SK-N-SH (cell line): ENCODE results near the gene BAZ1B.

Source experiments
- EP300 ChIP-seq, 2 experiments: IDR thresholded peaks; 2 replicates each; pipeline versions ENCODE4 v1.4.0 to v1.6.1; 2012; ENCODE audit warnings: borderline replicate concordance in 1 of 2, low read depth in 1 of 2, low read length in 1 of 2
- GATA2 ChIP-seq: sonication (generic); formaldehyde crosslinking; IDR thresholded peaks from 2 replicates; pipeline ENCODE4 v1.5.0; 2020; ENCODE audit warnings: mild to moderate bottlenecking, missing genetic modification reagents
- JUND ChIP-seq: IDR thresholded peaks from 2 replicates; pipeline ENCODE4 v1.4.0; 2012
- MEF2A ChIP-seq: IDR thresholded peaks from 2 replicates; pipeline ENCODE4 v1.4.0; 2012; ENCODE audit warnings: low read depth, borderline replicate concordance
- RAD21 ChIP-seq: IDR thresholded peaks from 2 replicates; pipeline ENCODE4 v1.6.1; 2012; ENCODE audit warnings: mild to moderate bottlenecking, low read length
- TF ChIP-seq, protein P1 (sequence below): fragments of 200-600 bp; sonication (generic); IDR thresholded peaks from 2 replicates; pipeline ENCODE4 v1.6.1; 2017; ENCODE audit warnings: antibody characterized with exemption, mild to moderate bottlenecking, moderate library complexity
- TF ChIP-seq, protein P2 (sequence below): IDR thresholded peaks from 2 replicates; pipeline ENCODE4 v1.6.1; 2012; ENCODE audit warnings: mild to moderate bottlenecking, low read depth, low read length, moderate library complexity

GRCh38 chr7:73536479-73536878 is 14.4 kb upstream of the BAZ1B start:
- TF ChIP-seq, protein P1, sequence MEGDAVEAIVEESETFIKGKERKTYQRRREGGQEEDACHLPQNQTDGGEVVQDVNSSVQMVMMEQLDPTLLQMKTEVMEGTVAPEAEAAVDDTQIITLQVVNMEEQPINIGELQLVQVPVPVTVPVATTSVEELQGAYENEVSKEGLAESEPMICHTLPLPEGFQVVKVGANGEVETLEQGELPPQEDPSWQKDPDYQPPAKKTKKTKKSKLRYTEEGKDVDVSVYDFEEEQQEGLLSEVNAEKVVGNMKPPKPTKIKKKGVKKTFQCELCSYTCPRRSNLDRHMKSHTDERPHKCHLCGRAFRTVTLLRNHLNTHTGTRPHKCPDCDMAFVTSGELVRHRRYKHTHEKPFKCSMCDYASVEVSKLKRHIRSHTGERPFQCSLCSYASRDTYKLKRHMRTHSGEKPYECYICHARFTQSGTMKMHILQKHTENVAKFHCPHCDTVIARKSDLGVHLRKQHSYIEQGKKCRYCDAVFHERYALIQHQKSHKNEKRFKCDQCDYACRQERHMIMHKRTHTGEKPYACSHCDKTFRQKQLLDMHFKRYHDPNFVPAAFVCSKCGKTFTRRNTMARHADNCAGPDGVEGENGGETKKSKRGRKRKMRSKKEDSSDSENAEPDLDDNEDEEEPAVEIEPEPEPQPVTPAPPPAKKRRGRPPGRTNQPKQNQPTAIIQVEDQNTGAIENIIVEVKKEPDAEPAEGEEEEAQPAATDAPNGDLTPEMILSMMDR: no peak
- TF ChIP-seq JUND: no peak
- TF ChIP-seq GATA2 (CRISPR knock-in tag): no peak
- no peak for TF ChIP-seq EP300 (IDR thresholded peaks at IDR 0.05; ENCODE audit: borderline replicate concordance in 1 of 2, low read depth in 1 of 2, low read length in 1 of 2)
- no peak for TF ChIP-seq RAD21
- TF ChIP-seq MEF2A: no peak
- TF ChIP-seq, protein P2, sequence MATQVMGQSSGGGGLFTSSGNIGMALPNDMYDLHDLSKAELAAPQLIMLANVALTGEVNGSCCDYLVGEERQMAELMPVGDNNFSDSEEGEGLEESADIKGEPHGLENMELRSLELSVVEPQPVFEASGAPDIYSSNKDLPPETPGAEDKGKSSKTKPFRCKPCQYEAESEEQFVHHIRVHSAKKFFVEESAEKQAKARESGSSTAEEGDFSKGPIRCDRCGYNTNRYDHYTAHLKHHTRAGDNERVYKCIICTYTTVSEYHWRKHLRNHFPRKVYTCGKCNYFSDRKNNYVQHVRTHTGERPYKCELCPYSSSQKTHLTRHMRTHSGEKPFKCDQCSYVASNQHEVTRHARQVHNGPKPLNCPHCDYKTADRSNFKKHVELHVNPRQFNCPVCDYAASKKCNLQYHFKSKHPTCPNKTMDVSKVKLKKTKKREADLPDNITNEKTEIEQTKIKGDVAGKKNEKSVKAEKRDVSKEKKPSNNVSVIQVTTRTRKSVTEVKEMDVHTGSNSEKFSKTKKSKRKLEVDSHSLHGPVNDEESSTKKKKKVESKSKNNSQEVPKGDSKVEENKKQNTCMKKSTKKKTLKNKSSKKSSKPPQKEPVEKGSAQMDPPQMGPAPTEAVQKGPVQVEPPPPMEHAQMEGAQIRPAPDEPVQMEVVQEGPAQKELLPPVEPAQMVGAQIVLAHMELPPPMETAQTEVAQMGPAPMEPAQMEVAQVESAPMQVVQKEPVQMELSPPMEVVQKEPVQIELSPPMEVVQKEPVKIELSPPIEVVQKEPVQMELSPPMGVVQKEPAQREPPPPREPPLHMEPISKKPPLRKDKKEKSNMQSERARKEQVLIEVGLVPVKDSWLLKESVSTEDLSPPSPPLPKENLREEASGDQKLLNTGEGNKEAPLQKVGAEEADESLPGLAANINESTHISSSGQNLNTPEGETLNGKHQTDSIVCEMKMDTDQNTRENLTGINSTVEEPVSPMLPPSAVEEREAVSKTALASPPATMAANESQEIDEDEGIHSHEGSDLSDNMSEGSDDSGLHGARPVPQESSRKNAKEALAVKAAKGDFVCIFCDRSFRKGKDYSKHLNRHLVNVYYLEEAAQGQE: no peak
